Activated naive CD8-positive, alpha-beta T cell treated with anti-CD3 and anti-CD28 coated beads, Interleukin-2, amount 10 ng/mL, durations not matched to agents 7 days and 5 days (primary cell): ENCODE results near the gene FBXO3. TPM values are rescaled to one million over a fixed set of nuclear protein-coding genes. Genes with fewer than 3 reads are reported as not detected.

Experiments
- ATAC-seq: fragments of 150-1000 bp; cut with Tn5 transposase; one replicate; pipeline ENCODE4 v1.10.0; 2021; ENCODE audit warnings: low read depth, moderate library complexity
- POLR2A ChIA-PET: fragments of 350-600 bp; sonication (Branson Sonifier 250); formaldehyde crosslinking; loops from one replicate; lab custom pipeline; 2021; ENCODE audit warnings: antibody characterized with exemption; lab: Charles Lee
- DNase-seq: peaks from one replicate; pipeline ENCODE4 v3.0.0; 2021
- H3K27ac Mint-ChIP-seq: one replicate; pipeline ENCODE4 v1.8.0; 2022; ENCODE audit warnings: mild to moderate bottlenecking, mixed read lengths
- H3K27me3 Mint-ChIP-seq: one replicate; pipeline ENCODE4 v1.8.0; 2022; ENCODE audit warnings: mild to moderate bottlenecking, moderate library complexity, mixed read lengths
- H3K36me3 Mint-ChIP-seq: one replicate; pipeline ENCODE4 v1.8.0; 2021; ENCODE audit warnings: mild to moderate bottlenecking, mixed read lengths
- H3K4me1 Mint-ChIP-seq: one replicate; pipeline ENCODE4 v1.8.0; 2021; ENCODE audit warnings: mixed read lengths
- H3K4me3 Mint-ChIP-seq: one replicate; pipeline ENCODE4 v1.8.0; 2022; ENCODE audit warnings: mild to moderate bottlenecking, moderate library complexity, mixed read lengths
- H3K9me3 Mint-ChIP-seq: one replicate; pipeline ENCODE4 v1.8.0; 2021; ENCODE audit warnings: mixed read lengths
- total RNA-seq, 2 experiments: library from RNA; stranded (reverse); gene quantifications; one replicate each; pipeline ENCODE4 v1.2.3, GENCODE V29; 2021

FBXO3 gene
- total RNA-seq, 2 experiments from 2014 or later = 29.4 to 30.1 TPM

DNA sequence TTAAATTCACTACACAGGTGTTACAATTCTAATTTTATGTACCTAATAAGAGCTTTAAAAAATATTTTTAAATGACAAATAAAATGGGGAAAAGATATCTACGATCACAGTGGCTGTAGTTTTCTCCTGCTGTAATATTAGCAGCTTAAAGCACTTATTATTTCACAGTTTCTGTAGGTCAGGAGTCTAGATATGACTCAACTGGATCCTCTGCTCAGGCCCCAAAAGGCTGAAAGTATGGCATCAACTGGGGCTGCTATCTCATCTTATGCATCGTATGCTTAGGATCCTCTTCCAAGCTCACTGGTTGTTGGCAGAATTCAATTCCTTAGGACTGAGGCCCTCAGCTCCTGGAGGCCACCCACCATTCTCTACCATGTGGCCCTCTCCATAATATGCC is 12.8 kb downstream of the FBXO3 start:
- H3K27ac Mint-ChIP-seq = no peak overlapping the region
- H3K36me3 Mint-ChIP-seq = peaks cover 39% of the 10 kb centered on the region
- H3K4me1 Mint-ChIP-seq = no peaks in the 10 kb centered on the region
- H3K9me3 Mint-ChIP-seq = no peaks in the 10 kb centered on the region
- H3K4me3 Mint-ChIP-seq = no peak overlapping the region
- ATAC-seq (no peak), DNase-seq (no peak)
- POLR2A ChIA-PET = no interaction called here
- H3K27me3 Mint-ChIP-seq = no peaks in the 10 kb centered on the region

DNA sequence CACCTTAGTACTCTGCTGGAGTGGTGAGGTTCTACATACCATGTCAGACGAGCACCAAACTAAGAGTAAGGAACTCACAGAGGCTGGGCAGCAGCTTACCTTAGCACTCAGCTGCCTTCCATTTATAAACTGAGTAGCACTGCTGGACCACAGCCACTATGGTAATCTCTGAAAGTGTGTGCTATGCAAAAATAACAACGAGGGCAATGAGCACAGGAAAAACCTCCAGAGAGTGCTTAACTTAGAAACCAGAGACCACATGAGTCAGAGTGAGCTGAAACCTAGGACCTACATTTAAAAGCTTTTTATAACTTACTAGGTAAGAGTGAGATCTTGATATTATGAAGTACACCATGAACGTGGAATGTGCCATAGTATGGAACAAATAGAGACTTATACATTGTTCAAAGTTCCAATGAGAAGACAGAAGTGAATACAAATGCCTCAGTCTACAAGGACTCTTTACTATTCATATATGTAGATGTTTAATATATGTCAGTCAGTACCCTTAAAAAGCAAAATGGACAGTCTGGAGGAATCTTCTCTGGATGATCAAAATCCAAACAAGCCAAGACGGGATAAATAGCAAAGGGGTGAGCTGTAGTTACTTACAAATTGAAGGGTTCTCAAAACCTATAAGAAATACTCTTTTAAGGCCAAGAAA is 20.9 kb downstream of the FBXO3 start:
- ATAC-seq = no peak
- Mint-ChIP-seq H3K27me3 (no peaks in the 10 kb centered on the region), H3K9me3 (no peaks in the 10 kb centered on the region), H3K4me1 (peaks cover 4% of the 10 kb centered on the region), H3K27ac (no peak overlapping the region), H3K4me3 (no peak overlapping the region), H3K36me3 (peaks cover 12% of the 10 kb centered on the region)
- no peak for DNase-seq
- POLR2A ChIA-PET = no interaction called here

DNA sequence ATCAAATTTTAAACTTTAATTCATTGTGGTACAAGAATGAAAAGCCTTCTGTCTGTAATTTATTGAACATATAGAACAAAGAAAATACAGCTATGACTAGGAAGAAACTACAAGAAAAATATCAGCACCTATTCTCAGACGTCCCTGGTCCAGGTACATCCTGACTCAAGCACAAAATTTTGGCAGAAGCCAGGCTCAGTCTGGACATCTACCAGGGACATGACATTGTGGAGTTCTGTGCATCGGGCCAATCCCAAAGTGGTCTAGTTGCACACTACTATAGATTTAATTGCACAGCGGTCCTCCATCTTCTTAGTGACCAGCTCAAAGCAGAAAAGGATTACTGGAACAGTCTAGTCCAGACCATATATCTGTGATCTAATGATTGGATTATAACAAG is 22.4 kb downstream of the FBXO3 start:
- Mint-ChIP-seq H3K36me3 (peaks cover 14% of the 10 kb centered on the region), H3K4me1 (peaks cover 4% of the 10 kb centered on the region), H3K27me3 (no peaks in the 10 kb centered on the region), H3K9me3 (no peaks in the 10 kb centered on the region), H3K4me3 (no peak overlapping the region), H3K27ac (no peak overlapping the region)
- ATAC-seq (no peak), DNase-seq (no peak)
- POLR2A ChIA-PET = no interaction called here

DNA sequence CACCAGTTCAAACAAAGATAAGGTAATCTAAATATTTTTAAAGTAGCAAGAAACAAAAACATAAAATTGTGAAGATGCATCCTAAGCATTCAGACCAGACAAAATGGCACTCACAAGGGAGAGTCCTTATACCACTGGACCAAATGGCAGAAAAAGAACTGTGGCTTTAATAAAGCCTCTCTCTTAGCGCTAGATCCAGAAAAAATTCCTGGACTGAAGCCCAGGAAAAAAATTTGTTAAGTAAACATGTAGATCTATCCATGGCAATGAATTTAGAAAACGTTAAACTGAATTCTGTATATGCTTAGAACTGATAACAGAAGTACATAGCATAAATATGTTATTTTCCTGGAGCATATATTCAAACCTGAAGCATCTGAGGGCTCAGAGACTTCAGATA is 26.3 kb downstream of the FBXO3 start:
- no peaks in the 10 kb centered on the region for H3K9me3 Mint-ChIP-seq
- H3K27ac Mint-ChIP-seq = no peak overlapping the region
- H3K4me1 Mint-ChIP-seq = no peaks in the 10 kb centered on the region
- no peak for DNase-seq
- peaks cover 14% of the 10 kb centered on the region for H3K36me3 Mint-ChIP-seq
- POLR2A ChIA-PET = interaction anchor here (1.0 kb wide), 1 partner anchor 47 kb away, joined by 3 read pairs; the partner anchor contains the start of gene C11orf91
- no peak overlapping the region for H3K4me3 Mint-ChIP-seq
- no peak for ATAC-seq
- no peaks in the 10 kb centered on the region for H3K27me3 Mint-ChIP-seq

DNA sequence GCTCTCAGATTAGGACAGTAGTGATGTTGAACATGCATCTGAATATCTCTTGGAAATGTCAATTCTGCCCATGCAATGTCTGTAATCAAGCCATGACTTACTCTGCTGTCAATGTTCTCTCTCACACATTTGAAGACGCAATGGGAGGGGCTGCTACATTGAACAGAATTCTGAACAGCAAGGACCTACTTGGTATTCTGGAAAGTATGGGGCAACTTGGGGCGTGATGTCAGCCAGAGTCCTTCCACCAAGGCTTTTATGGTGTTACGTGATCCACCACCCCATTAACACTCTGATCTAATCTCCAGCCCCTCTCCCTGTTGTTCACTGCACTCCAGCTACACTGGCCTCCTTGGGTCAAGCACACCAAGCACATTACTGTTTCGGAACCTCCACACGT is 31.0 kb downstream of the FBXO3 start:
- Mint-ChIP-seq H3K9me3 (no peaks in the 10 kb centered on the region), H3K27ac (no peak overlapping the region), H3K4me3 (no peak overlapping the region), H3K27me3 (peaks cover 3% of the 10 kb centered on the region), H3K4me1 (no peaks in the 10 kb centered on the region), H3K36me3 (peaks cover 13% of the 10 kb centered on the region)
- DNase-seq (no peak), ATAC-seq (no peak)
- POLR2A ChIA-PET = no interaction called here

DNA sequence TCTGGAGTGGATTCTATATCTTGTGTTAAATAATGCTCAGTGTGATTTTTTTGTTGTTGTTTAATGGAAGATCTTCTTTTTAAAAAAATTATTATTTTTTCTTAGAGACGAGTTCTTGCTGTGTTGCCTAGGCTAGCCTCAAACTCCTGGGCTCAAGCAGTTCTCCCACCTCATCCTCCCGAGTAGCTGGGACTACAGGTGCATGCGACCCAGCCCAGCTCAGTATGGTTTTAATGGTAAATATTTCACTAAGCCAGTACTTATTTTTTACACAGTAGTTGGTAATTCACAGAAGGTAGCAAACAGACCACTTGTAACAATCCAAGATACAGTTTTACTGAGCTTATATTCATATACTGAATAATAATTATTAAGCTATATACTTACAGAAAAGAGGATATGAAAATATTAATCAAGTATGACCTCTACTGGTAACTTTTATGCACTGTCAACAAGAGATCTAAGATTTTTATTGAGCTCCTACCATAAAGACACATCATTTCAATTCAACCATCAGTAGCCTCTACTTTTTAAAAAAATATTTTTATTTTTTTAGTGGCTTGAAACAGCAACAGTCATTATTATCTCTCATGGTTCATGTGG is 32.0 kb downstream of the FBXO3 start:
- Mint-ChIP-seq H3K4me1 (no peaks in the 10 kb centered on the region), H3K4me3 (no peak overlapping the region), H3K27ac (no peak overlapping the region), H3K36me3 (peaks cover 13% of the 10 kb centered on the region), H3K27me3 (peaks cover 9% of the 10 kb centered on the region), H3K9me3 (no peaks in the 10 kb centered on the region)
- DNase-seq (no peak), ATAC-seq (no peak)
- POLR2A ChIA-PET = no interaction called here

DNA sequence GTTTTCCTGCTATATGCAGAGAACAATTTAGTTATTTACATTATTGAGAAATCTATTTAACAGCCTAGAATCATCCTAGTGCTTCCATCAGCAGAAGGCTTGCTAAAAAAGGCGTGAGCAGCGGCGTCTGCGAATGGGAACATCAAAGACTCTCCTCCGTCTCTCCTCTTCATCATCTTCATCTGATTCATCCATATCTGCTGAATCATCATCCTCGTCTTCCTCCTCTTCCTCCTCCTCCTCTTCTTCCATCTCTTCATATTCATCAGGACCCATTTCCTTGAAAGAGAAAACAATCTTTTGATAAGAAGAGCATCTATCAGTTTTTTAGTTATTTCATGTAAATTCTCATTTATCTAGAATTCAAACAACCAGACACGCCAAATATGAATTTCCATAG is 32.5 kb downstream of the FBXO3 start:
- peaks cover 9% of the 10 kb centered on the region for H3K27me3 Mint-ChIP-seq
- H3K27ac Mint-ChIP-seq = no peak overlapping the region
- peaks cover 10% of the 10 kb centered on the region for H3K36me3 Mint-ChIP-seq
- no peak overlapping the region for H3K4me3 Mint-ChIP-seq
- ATAC-seq (no peak), DNase-seq (no peak)
- H3K4me1 Mint-ChIP-seq = peaks cover 4% of the 10 kb centered on the region
- no peaks in the 10 kb centered on the region for H3K9me3 Mint-ChIP-seq
- POLR2A ChIA-PET = no interaction called here

DNA sequence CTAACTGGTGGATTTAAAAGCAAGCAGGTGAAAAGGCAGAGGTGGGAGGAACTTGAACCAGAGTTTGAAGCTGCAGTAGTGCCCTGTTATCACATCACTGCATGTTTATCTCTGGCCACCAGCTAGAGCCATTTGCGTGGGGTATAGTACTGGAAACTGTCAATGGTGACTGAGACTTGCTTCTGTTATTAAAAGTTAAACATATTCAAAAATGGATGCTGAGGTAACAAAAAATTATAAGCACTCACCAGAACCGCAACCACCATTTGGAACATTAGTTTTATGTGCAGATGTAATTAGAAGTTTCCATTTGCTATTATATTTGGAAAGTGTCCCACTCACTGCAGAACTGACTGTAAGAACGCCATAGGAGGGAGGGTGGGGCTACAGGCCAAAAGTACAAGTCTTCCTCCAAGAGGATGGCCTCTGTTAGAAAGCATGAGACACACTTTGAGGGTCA is 36.9 kb downstream of the FBXO3 start:
- Mint-ChIP-seq H3K9me3 (no peaks in the 10 kb centered on the region), H3K27me3 (peaks cover 9% of the 10 kb centered on the region), H3K4me1 (peaks cover 22% of the 10 kb centered on the region), H3K36me3 (peaks cover 9% of the 10 kb centered on the region), H3K27ac (no peak overlapping the region), H3K4me3 (no peak overlapping the region)
- POLR2A ChIA-PET = interaction anchor here (1.4 kb wide), 1 partner anchor 37 kb away, joined by 5 read pairs; the partner anchor contains the start of gene FBXO3
- DNase-seq (no peak), ATAC-seq (no peak)

DNA sequence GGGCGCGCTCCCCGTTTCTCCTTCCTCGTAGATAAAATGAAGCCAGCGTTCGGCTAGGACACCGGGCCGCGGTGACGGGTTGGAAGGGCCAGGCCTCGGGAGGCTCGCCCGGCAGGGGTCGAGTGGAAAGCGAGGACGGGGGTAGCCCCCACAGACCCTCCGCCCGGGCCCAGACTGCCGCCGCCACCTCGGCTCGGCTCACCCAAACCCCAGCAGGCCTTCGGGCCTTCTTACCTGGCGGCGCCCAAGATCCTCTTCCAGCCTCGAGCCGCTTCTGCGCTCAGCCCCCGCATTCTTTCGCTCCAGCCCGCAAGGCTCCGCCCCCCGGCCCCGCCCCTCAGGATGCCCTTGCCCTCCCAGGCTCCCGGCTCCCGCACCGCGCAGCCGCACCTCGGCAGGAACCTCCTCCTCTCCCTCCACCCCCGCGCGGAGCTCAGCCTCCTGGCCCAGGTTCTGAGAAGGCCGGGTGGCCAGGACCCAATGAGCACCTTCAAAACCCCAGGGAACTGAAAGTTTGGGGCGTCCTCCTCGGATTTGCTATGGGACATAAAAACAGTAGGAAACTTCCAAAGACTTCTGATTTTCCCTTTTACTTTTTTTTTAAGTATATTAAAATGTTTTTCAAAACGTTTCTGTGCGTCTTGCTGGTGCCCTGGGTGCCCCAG is 38.0 kb downstream of the FBXO3 start, which contains the start of gene CD59:
TSS of gene CD59 (minus strand) at position 276 of the 665 bp plus-strand sequence. CDS start 13,978 bp downstream, outside the sequence.
- Mint-ChIP-seq H3K4me1 (peaks cover 27% of the 10 kb centered on the region), H3K9me3 (no peaks in the 10 kb centered on the region), H3K27ac (peak within 1 kb of the TSS; percentile 81), H3K27me3 (peaks cover 9% of the 10 kb centered on the region), H3K4me3 (peak within 1 kb of the TSS; percentile 89), H3K36me3 (peaks cover 10% of the 10 kb centered on the region)
- DNase-seq (peak; percentile 89), ATAC-seq (peak; percentile 84)
- POLR2A ChIA-PET = interaction anchor here (0.6 to 1.4 kb wide), 5 partner anchors 19 to 781 kb away, joined by 3 to 5 read pairs (median 3); partner anchors contain the start of gene FBXO3

DNA sequence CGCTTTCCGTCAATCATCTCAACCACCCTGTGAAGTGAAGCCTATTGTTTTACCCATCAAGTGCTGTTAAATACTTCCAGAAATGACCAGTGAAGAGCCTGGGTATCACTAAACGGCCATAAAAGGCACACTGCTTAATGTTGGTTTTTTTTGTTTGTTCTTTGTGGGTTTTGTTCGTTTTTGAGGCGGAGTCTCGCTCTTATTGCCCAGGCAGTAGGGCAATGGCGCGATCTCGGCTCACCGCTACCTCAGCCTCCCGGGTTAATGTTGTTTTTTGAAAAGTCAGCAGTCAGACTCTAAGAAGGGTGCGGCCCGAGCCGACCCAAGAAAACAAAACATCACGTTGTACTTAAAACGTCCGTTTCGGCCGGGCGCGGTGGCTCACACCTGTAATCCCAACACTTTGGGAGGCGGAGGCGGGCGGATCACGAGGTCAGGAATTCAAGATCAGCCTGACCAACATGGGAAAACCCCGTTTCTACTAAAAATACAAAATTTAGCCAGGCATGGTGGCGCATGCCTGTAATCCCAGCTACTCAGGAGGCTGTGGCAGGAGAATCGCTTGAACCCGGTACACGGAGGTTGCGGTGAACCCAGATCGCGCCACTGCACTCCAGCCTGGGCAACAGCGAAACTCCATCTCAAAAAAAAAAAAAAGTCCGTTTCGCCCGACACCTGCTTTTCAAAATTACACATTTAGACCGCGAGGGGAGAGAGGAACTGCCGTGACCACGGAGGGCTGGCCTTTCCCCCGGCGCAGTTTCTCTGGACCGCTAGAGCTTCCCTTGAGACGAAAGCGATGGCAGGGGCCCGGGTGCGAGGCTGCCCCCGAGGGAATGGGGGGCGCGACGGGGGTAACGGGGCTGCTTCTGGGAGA is 38.8 kb downstream of the FBXO3 start:
- Mint-ChIP-seq H3K36me3 (peaks cover 10% of the 10 kb centered on the region), H3K27ac (peak overlapping the region; percentile 81), H3K9me3 (no peaks in the 10 kb centered on the region), H3K27me3 (peaks cover 9% of the 10 kb centered on the region), H3K4me1 (peaks cover 27% of the 10 kb centered on the region), H3K4me3 (peak overlapping the region; percentile 89)
- DNase-seq (peak; percentile 55), ATAC-seq (peak; percentile 32)
- POLR2A ChIA-PET = interaction anchor here (0.7 kb wide), 4 partner anchors 297 to 780 kb away, joined by 3 to 5 read pairs (median 3); no protein-coding TSS in a partner anchor

DNA sequence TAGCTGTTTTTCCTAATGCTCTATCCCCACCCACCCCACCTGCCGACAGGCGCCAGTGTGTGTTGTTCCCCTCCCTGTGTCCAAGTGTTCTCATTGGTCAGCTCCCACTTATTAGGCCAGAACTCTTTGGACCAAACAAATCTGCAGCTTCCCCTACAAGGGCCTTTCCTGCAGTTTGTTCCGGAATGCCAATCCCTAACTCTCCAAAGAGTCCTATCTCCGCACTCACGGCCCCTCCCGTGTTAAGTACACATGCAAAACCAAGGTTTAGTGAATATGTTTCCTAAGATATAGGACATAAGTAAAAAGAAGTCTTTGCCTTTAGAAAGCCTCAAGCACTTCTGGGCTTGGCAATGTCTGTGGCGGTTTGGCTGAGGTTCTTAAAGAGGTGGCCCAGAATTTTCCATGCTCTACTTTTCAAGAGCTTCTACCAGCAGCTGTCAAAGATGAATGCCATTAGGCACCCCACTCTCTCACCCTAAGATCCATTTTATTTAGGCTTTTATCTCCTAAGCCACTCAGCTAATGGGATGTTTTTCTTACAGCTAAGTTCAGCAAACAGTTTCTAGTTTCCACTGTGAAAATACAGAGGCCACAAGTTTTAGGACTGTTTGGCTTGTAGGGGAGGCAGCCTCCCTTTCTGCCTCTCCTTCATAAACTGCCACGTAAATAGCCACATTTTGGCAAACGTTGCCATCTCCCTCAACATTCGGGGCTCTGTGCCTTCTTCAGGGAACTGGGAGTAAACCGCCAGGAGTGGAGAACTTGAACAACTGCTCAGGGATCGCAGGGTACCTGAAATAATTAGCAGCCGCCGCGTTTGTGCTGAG is 39.7 kb downstream of the FBXO3 start:
- DNase-seq (no peak), ATAC-seq (no peak)
- no peaks in the 10 kb centered on the region for H3K9me3 Mint-ChIP-seq
- peaks cover 10% of the 10 kb centered on the region for H3K36me3 Mint-ChIP-seq
- POLR2A ChIA-PET = no interaction called here
- peak overlapping the region; percentile 89 for H3K4me3 Mint-ChIP-seq
- peak overlapping the region; percentile 81 for H3K27ac Mint-ChIP-seq
- peaks cover 9% of the 10 kb centered on the region for H3K27me3 Mint-ChIP-seq
- H3K4me1 Mint-ChIP-seq = peaks cover 27% of the 10 kb centered on the region

DNA sequence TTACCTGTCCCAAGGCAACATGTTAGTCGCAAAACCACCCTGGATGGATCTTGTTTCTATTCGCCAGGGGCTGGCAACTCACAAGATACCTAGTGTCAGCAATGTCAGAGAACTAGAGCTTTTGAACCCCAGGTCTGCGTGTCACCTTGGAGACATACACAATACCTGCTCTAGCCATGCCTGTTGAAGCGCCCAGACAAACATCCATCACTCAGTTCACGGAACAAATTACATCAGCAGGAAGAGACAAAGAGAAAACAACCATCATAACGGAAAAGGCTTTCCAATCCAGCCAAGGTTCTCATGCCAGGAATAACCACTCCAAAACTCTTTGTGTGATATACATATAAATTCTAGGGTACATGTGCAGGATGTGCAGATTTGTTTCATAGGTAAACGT is 40.3 kb downstream of the FBXO3 start:
- H3K4me3 Mint-ChIP-seq = no peak overlapping the region
- H3K4me1 Mint-ChIP-seq = peaks cover 29% of the 10 kb centered on the region
- peaks cover 13% of the 10 kb centered on the region for H3K36me3 Mint-ChIP-seq
- peaks cover 9% of the 10 kb centered on the region for H3K27me3 Mint-ChIP-seq
- ATAC-seq = no peak
- no peaks in the 10 kb centered on the region for H3K9me3 Mint-ChIP-seq
- no peak overlapping the region for H3K27ac Mint-ChIP-seq
- POLR2A ChIA-PET = no interaction called here
- DNase-seq = no peak
